Chondrocyte (in vitro differentiated cells): ENCODE measurements around the gene TBC1D23. TPM values are rescaled to one million over a fixed set of nuclear protein-coding genes. Genes with fewer than 3 reads are reported as not detected.
"Not testable (repeated sequence)": the region's sequence is repeated elsewhere in the genome, so short reads cannot be mapped to it uniquely, and the experiment has no call there.

ENCODE experiments used
- DNase-seq: peaks from one replicate; pipeline ENCODE4 v3.0.0; 2021; ENCODE audit warnings: mixed read lengths, low spot score
- H3K27ac Mint-ChIP-seq: one replicate; pipeline ENCODE4 v1.8.0; 2021; ENCODE audit warnings: mild to moderate bottlenecking, moderate library complexity, mixed read lengths; ENCODE audit not compliant: unreplicated experiment
- H3K27me3 Mint-ChIP-seq: 2 replicates; pipeline ENCODE4 v1.8.0; 2021; ENCODE audit warnings: low read depth, mixed read lengths
- H3K36me3 Mint-ChIP-seq: 2 replicates; pipeline ENCODE4 v1.8.0; 2021; ENCODE audit warnings: low read depth, mixed read lengths
- H3K4me1 Mint-ChIP-seq: 2 replicates; pipeline ENCODE4 v1.8.0; 2021; ENCODE audit warnings: low read depth, mild to moderate bottlenecking, mixed read lengths
- H3K4me3 Mint-ChIP-seq: one replicate; pipeline ENCODE4 v1.8.0; 2021; ENCODE audit warnings: mild to moderate bottlenecking, moderate library complexity, mixed read lengths; ENCODE audit not compliant: unreplicated experiment
- H3K9me3 Mint-ChIP-seq: 2 replicates; pipeline ENCODE4 v1.8.0; 2021; ENCODE audit warnings: low read depth, mixed read lengths
- total RNA-seq: library from RNA; stranded (reverse); gene quantifications from 3 replicates; pipeline ENCODE4 v1.2.1, GENCODE V29; 2021
- TF ChIP-seq, protein P1 (sequence below): fragments of 200-600 bp; sonication (generic); IDR thresholded peaks from 2 replicates; pipeline ENCODE4 v1.5.0; 2021; ENCODE audit warnings: antibody characterized with exemption, mild to moderate bottlenecking, moderate library complexity

TBC1D23 gene
- total RNA-seq, 1 donor from 2014 or later: 43.5 TPM

DNA sequence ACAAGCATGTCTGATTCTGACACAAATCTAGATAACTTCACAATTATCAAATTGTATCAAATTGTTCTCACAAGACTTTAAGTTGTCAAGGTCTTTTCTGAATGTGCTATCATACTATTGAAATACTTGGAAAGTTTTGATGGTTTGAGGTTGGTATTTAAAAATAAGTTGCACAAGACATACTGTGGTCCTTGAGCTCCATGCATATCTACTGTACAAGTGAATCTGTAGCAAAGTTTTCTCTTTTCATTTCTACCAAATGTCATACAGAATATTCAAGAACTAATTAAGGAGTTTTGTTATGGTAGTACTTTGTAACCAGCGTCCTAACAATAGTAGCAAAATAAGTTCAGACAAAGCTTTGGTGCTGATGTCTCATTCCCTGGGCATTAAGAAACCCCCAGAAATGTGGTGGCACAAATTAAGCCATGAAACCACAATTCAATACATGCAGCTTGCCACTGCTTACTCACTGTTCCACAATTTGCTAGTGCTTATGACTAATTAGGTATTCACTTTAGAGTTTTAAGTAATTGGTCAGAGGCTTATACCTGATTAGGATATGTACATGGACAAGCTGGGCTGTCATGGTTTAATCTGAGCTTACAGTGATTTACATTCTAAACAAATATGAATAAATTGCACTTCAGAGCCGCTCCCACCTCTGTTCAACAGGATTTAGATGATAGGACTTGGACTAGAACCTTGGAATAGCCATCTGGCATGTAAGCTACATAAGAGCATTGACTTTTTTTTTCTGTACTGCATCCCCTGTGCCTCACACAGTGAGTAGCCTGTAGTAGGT lies 8.8 kb downstream of the TBC1D23 start:
- no peak overlapping the region for H3K4me3 Mint-ChIP-seq
- no peak for DNase-seq
- no peaks in the 10 kb centered on the region for H3K36me3 Mint-ChIP-seq
- peak overlapping the region; percentile 2 for H3K27ac Mint-ChIP-seq
- H3K27me3 Mint-ChIP-seq: no peaks in the 10 kb centered on the region
- no peaks in the 10 kb centered on the region for H3K9me3 Mint-ChIP-seq
- peaks cover 52% of the 10 kb centered on the region for H3K4me1 Mint-ChIP-seq
- TF ChIP-seq, protein P1, sequence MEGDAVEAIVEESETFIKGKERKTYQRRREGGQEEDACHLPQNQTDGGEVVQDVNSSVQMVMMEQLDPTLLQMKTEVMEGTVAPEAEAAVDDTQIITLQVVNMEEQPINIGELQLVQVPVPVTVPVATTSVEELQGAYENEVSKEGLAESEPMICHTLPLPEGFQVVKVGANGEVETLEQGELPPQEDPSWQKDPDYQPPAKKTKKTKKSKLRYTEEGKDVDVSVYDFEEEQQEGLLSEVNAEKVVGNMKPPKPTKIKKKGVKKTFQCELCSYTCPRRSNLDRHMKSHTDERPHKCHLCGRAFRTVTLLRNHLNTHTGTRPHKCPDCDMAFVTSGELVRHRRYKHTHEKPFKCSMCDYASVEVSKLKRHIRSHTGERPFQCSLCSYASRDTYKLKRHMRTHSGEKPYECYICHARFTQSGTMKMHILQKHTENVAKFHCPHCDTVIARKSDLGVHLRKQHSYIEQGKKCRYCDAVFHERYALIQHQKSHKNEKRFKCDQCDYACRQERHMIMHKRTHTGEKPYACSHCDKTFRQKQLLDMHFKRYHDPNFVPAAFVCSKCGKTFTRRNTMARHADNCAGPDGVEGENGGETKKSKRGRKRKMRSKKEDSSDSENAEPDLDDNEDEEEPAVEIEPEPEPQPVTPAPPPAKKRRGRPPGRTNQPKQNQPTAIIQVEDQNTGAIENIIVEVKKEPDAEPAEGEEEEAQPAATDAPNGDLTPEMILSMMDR: no peak

GRCh38 chr3:100270215-100270583 lies 9.4 kb downstream of the TBC1D23 start:
- Mint-ChIP-seq H3K9me3 (no peaks in the 10 kb centered on the region), H3K4me3 (no peak overlapping the region), H3K36me3 (no peaks in the 10 kb centered on the region), H3K27me3 (no peaks in the 10 kb centered on the region), H3K4me1 (peaks cover 47% of the 10 kb centered on the region), H3K27ac (peak overlapping the region; percentile 2)
- TF ChIP-seq, protein P1: no peak
- DNase-seq: no peak

DNA sequence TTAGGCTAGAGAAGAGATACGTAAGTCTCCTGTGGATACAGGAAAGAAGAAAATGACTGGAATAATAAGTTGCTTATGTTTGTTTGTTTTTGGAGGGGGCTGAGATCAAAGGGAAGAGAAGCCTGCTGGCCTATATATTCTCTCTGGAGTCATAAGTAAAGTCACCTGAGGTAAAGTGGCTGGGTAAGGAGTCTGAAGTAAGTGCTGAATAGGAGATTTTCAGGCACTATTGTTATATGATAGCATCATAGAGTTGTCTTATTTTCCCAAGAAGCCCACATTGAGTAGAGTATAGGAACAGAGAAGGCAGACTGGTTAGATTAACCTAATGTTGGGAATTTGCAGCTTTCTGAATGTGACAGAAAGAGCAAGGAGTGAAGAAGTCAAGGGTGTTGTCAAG lies 10.7 kb downstream of the TBC1D23 start:
- H3K4me3 Mint-ChIP-seq: no peak overlapping the region
- no peak for DNase-seq
- H3K27ac Mint-ChIP-seq: no peak overlapping the region
- H3K9me3 Mint-ChIP-seq: no peaks in the 10 kb centered on the region
- no peaks in the 10 kb centered on the region for H3K36me3 Mint-ChIP-seq
- TF ChIP-seq, protein P1: no peak
- no peaks in the 10 kb centered on the region for H3K27me3 Mint-ChIP-seq
- H3K4me1 Mint-ChIP-seq: peaks cover 44% of the 10 kb centered on the region

DNA sequence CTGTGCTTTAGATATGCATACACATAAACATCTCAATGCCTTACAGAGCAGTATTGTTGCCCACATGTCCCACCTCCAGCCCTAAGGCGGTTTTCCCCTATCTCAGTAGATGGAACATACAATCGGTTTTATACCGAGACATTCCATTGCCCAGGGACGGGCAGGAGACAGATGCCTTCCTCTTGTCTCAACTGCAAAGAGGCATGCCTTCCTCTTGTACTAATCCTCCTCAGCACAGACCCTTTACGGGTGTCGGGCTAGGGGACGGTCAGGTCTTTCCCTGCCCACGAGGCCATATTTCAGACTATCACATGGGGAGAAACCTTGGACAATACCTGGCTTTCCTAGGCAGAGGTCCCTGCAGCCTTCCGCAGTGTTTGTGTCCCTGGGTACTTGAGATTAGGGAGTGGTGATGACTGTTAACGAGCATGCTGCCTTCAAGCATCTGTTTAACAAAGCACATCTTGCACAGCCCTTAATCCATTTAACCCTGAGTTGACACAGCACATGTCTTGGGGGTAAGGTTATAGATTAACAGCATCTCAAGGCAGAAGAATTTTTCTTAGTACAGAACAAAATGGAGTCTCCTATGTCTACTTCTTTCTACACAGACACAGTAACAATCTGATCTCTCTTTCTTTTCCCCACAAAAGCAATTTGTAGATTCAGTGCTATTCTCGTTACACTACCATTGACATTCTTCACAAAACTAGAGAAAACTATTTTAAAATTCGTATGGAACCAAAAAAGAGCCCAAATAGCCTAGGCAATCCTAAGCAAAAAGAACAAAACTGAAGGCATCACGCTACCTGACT lies 12.2 kb downstream of the TBC1D23 start:
- not testable (repeated sequence) for H3K9me3 Mint-ChIP-seq, H3K27ac Mint-ChIP-seq, H3K36me3 Mint-ChIP-seq, H3K4me3 Mint-ChIP-seq, DNase-seq, H3K27me3 Mint-ChIP-seq
- peaks cover 48% of the 10 kb centered on the region for H3K4me1 Mint-ChIP-seq

DNA sequence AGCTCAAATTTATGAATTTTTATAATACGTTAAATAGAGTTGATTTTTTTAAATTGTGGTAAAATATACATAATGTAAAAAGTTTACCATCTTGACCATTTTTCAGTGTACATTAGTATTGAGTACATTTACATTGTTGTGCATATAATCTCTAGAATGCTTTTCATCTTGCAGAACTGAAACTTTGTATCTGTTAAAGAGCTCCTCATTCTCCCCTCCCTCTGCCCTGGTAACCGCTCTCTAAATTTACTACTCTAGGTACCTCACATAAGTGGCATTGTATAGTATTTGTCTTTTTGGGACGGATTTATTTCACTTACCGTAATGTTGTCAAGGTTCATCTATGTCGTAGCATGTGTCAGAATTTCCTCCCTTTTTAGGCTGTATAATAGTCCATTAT lies 13.6 kb downstream of the TBC1D23 start:
- Mint-ChIP-seq H3K4me3 (no peak overlapping the region), H3K4me1 (peaks cover 43% of the 10 kb centered on the region), H3K27me3 (no peaks in the 10 kb centered on the region), H3K27ac (no peak overlapping the region), H3K36me3 (no peaks in the 10 kb centered on the region), H3K9me3 (no peaks in the 10 kb centered on the region)
- DNase-seq: no peak
- TF ChIP-seq, protein P1: no peak
